NCI-H345 treated with DMSO at 0.1 percent for 48 hours (cell line): ENCODE data around the gene KIAA1217.

ENCODE experiments used
- DNase-seq: peaks from one replicate; lab custom pipeline; 2025; ENCODE audit not compliant: unreplicated experiment; lab: John Stamatoyannopoulos, UW

Gene KIAA1217

GRCh38 chr10:24574578-24575155, 365.7 kb downstream of the KIAA1217 start:
- no peak for DNase-seq

- no peak for DNase-seq
These were observed 366.6 kb downstream of the KIAA1217 start for GRCh38 chr10:24575481-24576002.

- DNase-seq, result no peak
These were observed 370.5 kb downstream of the KIAA1217 start for GRCh38 chr10:24579448-24579847.

- no peak for DNase-seq
These were observed 371.0 kb downstream of the KIAA1217 start for GRCh38 chr10:24579906-24580305.

- no peak for DNase-seq
These were observed 380.3 kb downstream of the KIAA1217 start for GRCh38 chr10:24589265-24589664.

GRCh38 chr10:24590697-24591457, 381.9 kb downstream of the KIAA1217 start:
- DNase-seq, result no peak

- DNase-seq, result no peak
These were observed 387.4 kb downstream of the KIAA1217 start for GRCh38 chr10:24596217-24596930.

GRCh38 chr10:24597426-24597825, 388.5 kb downstream of the KIAA1217 start:
- DNase-seq, result no peak
